ENCODE data around the gene SLMAP.

SLMAP gene

GRCh38 chr3:57816471-57817095 is 60.5 kb downstream of the SLMAP start:
- no peak overlapping the region for H3K9ac ChIP-seq (ENCODE audit: low read length)
- H2AFZ ChIP-seq (ENCODE audit: low read length) = no peak overlapping the region
- H3K36me3 ChIP-seq (replicated peaks; ENCODE audit: insufficient read depth, low read length) = no peaks in the 10 kb centered on the region
- no peaks in the 10 kb centered on the region for H3F3A ChIP-seq (ENCODE audit: insufficient read depth, low read length)
- no peak overlapping the region for H3K27ac ChIP-seq (ENCODE audit: low read length)
- H3K9me2 ChIP-seq (replicated peaks; ENCODE audit: insufficient read depth, low read length) = no peaks in the 10 kb centered on the region
- peaks cover 12% of the 10 kb centered on the region; the same call in 1 of the 2 replicates for H4K20me1 ChIP-seq (ENCODE audit: insufficient read depth, low read length)
- H3K4me2 ChIP-seq (ENCODE audit: low read depth, low read length) = no peak overlapping the region
- H3K27me3 ChIP-seq (replicated peaks; ENCODE audit: insufficient read depth, low read length) = no peaks in the 10 kb centered on the region
- H3K4me1 ChIP-seq (ENCODE audit: low read length) = no peaks in the 10 kb centered on the region
- peaks cover 74% of the 10 kb centered on the region for H3K79me2 ChIP-seq (ENCODE audit: low read length)
- H3K4me3 ChIP-seq (ENCODE audit: low read length) = no peak overlapping the region
- H3K9me3 ChIP-seq (replicated peaks; ENCODE audit: insufficient read depth, low read length) = no peaks in the 10 kb centered on the region
- DNase-seq = no peak
- TF ChIP-seq CTCF (IDR thresholded peaks at IDR 0.05; ENCODE audit: low read length) (no peak), EZH2phosphoT487 (IDR thresholded peaks at IDR 0.05; ENCODE audit: low read length) (no peak), EZH2 (optimal IDR thresholded peaks at IDR 0.05; ENCODE audit: low read depth, low read length) (no peak)

- no peak overlapping the region for H3K9ac ChIP-seq (ENCODE audit: low read length)
- H3K9me2 ChIP-seq (replicated peaks; ENCODE audit: insufficient read depth, low read length) = no peaks in the 10 kb centered on the region
- no peak overlapping the region for H3K4me3 ChIP-seq (ENCODE audit: low read length)
- H2AFZ ChIP-seq (ENCODE audit: low read length) = no peak overlapping the region
- TF ChIP-seq EZH2phosphoT487 (IDR thresholded peaks at IDR 0.05; ENCODE audit: low read length) = no peak
- TF ChIP-seq CTCF (IDR thresholded peaks at IDR 0.05; ENCODE audit: low read length) = no peak
- no peak for TF ChIP-seq EZH2 (optimal IDR thresholded peaks at IDR 0.05; ENCODE audit: low read depth, low read length)
- no peak overlapping the region for H3K4me2 ChIP-seq (ENCODE audit: low read depth, low read length)
- no peaks in the 10 kb centered on the region for H3F3A ChIP-seq (ENCODE audit: insufficient read depth, low read length)
- peaks cover 12% of the 10 kb centered on the region; the same call in 1 of the 2 replicates for H4K20me1 ChIP-seq (ENCODE audit: insufficient read depth, low read length)
- no peak overlapping the region for H3K27ac ChIP-seq (ENCODE audit: low read length)
- DNase-seq = no peak
- no peaks in the 10 kb centered on the region for H3K4me1 ChIP-seq (ENCODE audit: low read length)
- no peaks in the 10 kb centered on the region for H3K9me3 ChIP-seq (replicated peaks; ENCODE audit: insufficient read depth, low read length)
- no peaks in the 10 kb centered on the region for H3K27me3 ChIP-seq (replicated peaks; ENCODE audit: insufficient read depth, low read length)
- no peaks in the 10 kb centered on the region for H3K36me3 ChIP-seq (replicated peaks; ENCODE audit: insufficient read depth, low read length)
- peaks cover 61% of the 10 kb centered on the region for H3K79me2 ChIP-seq (ENCODE audit: low read length)
Observed at GRCh38 chr3:57818772-57819171, 62.7 kb downstream of the SLMAP start.

GRCh38 chr3:57820479-57820878 is 64.4 kb downstream of the SLMAP start:
- Histone ChIP-seq H3K9ac (ENCODE audit: low read length) (no peak overlapping the region), H2AFZ (ENCODE audit: low read length) (no peak overlapping the region), H3K9me3 (replicated peaks; ENCODE audit: insufficient read depth, low read length) (no peaks in the 10 kb centered on the region), H3K4me1 (ENCODE audit: low read length) (no peaks in the 10 kb centered on the region), H3K79me2 (ENCODE audit: low read length) (peaks cover 62% of the 10 kb centered on the region), H4K20me1 (ENCODE audit: insufficient read depth, low read length) (peaks cover 8% of the 10 kb centered on the region; the same call in 1 of the 2 replicates), H3K4me2 (ENCODE audit: low read depth, low read length) (no peak overlapping the region), H3K36me3 (replicated peaks; ENCODE audit: insufficient read depth, low read length) (no peaks in the 10 kb centered on the region), H3K27ac (ENCODE audit: low read length) (no peak overlapping the region), H3K27me3 (replicated peaks; ENCODE audit: insufficient read depth, low read length) (no peaks in the 10 kb centered on the region), H3F3A (ENCODE audit: insufficient read depth, low read length) (no peaks in the 10 kb centered on the region), H3K4me3 (ENCODE audit: low read length) (no peak overlapping the region), H3K9me2 (replicated peaks; ENCODE audit: insufficient read depth, low read length) (no peaks in the 10 kb centered on the region)
- no peak for DNase-seq
- TF ChIP-seq EZH2 (optimal IDR thresholded peaks at IDR 0.05; ENCODE audit: low read depth, low read length) = no peak
- TF ChIP-seq CTCF (IDR thresholded peaks at IDR 0.05; ENCODE audit: low read length) = no peak
- TF ChIP-seq EZH2phosphoT487 (IDR thresholded peaks at IDR 0.05; ENCODE audit: low read length) = no peak

Measured in MM.1S (cell line).